ENCODE measurements around the gene FIBP.
A peak's percentile ranks its signal among the peaks of the same experiment; 100 is the strongest.

Gene FIBP

DNA sequence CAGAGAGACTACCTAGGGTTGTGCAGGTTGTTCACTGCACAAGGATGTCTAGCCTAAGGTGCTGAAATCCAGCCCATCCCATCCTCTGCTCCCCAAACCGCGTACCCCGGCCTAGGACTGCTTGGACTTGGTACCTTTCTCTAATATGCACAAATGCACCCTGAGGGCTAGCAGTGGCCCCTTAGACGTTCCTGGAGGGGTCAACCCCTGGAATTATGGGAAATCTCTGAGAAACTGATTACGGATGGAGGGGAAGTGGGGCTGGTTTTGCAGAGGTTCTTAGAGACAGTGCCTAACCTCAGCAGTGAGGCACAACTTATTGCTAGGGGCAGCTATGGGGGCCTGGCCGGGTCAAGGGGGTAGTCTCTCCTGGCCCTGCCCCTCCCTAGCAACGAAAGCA is 28.1 kb upstream of the FIBP start:
- DNase-seq (ENCODE audit: extremely low spot score): no peak
- POLR2A ChIA-PET: interaction anchor here (0.6 to 2.6 kb wide), 4 partner anchors 10 to 57 kb away, joined by 3 to 35 read pairs (median 6); partner anchors contain the start of genes CCDC85B, FIBP and MUS81
- TF ChIP-seq, protein P1, sequence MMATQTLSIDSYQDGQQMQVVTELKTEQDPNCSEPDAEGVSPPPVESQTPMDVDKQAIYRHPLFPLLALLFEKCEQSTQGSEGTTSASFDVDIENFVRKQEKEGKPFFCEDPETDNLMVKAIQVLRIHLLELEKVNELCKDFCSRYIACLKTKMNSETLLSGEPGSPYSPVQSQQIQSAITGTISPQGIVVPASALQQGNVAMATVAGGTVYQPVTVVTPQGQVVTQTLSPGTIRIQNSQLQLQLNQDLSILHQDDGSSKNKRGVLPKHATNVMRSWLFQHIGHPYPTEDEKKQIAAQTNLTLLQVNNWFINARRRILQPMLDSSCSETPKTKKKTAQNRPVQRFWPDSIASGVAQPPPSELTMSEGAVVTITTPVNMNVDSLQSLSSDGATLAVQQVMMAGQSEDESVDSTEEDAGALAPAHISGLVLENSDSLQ (IDR thresholded peaks at IDR 0.05): no peak
- no peak for TF ChIP-seq LEF1 (IDR thresholded peaks at IDR 0.05; ENCODE audit: borderline replicate concordance)
- TF ChIP-seq FOXA1 (IDR thresholded peaks at IDR 0.05): no peak
- TF ChIP-seq SUZ12 (IDR thresholded peaks at IDR 0.05): no peak
- TF ChIP-seq ZNF384 (IDR thresholded peaks at IDR 0.05): no peak
- no peak for TF ChIP-seq FOXK2 (IDR thresholded peaks at IDR 0.05)
- no peak for TF ChIP-seq ELF4 (IDR thresholded peaks at IDR 0.05)
- TF ChIP-seq BHLHE40 (IDR thresholded peaks at IDR 0.05; ENCODE audit: borderline replicate concordance): no peak
- no peak for TF ChIP-seq SP1 (IDR thresholded peaks at IDR 0.05)
- CTCF ChIA-PET: interaction anchor here (0.8 to 1.6 kb wide), 4 partner anchors 25 to 31 kb away, joined by 3 to 6 read pairs (median 4); partner anchors contain the start of gene FIBP

DNA sequence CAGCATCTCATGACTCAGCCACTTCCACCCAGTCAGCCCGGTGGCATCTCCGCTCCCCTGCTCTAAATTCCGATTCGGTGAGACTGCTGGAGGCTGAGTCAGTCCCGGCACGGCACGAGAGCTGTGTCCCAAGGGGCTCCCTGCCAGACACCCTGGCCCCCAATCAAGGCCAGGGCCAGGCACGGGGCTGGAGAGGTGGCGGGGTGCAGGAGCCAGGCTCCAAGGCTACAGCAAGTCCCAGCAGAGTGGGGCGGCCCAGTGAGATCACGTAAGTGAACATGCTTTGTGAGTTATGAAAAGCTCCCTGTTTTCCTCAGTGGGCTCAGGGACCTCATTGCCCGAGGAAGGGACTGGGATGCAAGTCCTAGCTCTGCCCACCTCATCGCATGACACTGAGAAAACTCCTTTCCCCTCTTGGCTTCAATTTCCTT is 27.6 kb upstream of the FIBP start:
- no peak for TF ChIP-seq ZNF384 (IDR thresholded peaks at IDR 0.05)
- DNase-seq (ENCODE audit: extremely low spot score): no peak
- CTCF ChIA-PET: interaction anchor here (0.8 to 1.6 kb wide), 4 partner anchors 25 to 31 kb away, joined by 3 to 6 read pairs (median 4); partner anchors contain the start of gene FIBP
- POLR2A ChIA-PET: interaction anchor here (0.6 to 2.6 kb wide), 4 partner anchors 9 to 56 kb away, joined by 3 to 35 read pairs (median 6); partner anchors contain the start of genes CCDC85B, FIBP and MUS81

DNA sequence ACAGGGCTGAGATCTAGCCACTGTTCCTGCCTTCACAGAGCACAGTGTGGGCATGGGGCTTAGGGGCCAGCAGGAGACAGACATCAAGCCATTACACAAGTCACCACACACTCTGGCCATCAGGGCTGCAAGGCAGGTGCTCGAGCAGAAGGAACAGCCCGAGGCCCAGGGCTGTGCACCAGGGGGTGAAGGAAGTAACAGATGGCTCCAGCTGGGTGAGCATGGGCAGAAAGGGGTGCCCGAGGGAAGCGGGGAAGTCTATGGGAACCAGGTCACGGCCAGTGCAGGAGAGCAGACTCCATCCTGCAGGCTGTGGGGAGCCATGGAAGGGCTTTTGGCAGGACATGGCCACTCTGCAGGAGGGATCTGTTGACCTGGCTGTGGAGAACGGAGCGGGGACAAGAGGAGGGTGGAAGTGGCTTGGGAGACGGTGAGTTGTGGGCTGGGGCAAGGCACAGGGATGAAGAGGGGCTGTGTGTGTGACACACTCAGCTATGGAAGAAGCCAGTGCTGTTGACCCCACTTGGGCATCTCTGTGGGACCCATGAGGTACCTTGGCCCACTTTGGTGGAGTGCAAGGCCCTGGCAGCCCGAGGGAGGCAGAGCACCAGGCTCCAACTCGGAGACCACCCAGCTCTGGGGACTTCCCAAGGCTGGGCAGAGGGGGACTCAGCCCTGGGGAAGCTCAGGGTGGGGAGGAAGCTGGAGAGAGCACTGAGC is 27.0 kb upstream of the FIBP start:
- no peak for DNase-seq (ENCODE audit: extremely low spot score)
- TF ChIP-seq ELF4 (IDR thresholded peaks at IDR 0.05) (no peak), ZNF384 (IDR thresholded peaks at IDR 0.05) (no peak), FOXK2 (IDR thresholded peaks at IDR 0.05) (no peak), FOXM1 (IDR thresholded peaks at IDR 0.05; ENCODE audit: borderline replicate concordance) (no peak), ARNT (IDR thresholded peaks at IDR 0.05) (no peak), SUZ12 (IDR thresholded peaks at IDR 0.05) (no peak), CTBP1 (IDR thresholded peaks at IDR 0.05; ENCODE audit: borderline replicate concordance) (no peak), L3MBTL2 (conservative IDR thresholded peaks at IDR 0.05) (no peak), LEF1 (IDR thresholded peaks at IDR 0.05; ENCODE audit: borderline replicate concordance) (no peak), FOXA1 (IDR thresholded peaks at IDR 0.05) (no peak)
- CTCF ChIA-PET: interaction anchor here (0.8 to 1.6 kb wide), 4 partner anchors 24 to 30 kb away, joined by 3 to 6 read pairs (median 4); partner anchors contain the start of gene FIBP
- POLR2A ChIA-PET: interaction anchor here (0.6 to 2.6 kb wide), 6 partner anchors 9 to 1510 kb away, joined by 3 to 35 read pairs (median 4); partner anchors contain the start of genes CCDC85B, FIBP and MUS81

DNA sequence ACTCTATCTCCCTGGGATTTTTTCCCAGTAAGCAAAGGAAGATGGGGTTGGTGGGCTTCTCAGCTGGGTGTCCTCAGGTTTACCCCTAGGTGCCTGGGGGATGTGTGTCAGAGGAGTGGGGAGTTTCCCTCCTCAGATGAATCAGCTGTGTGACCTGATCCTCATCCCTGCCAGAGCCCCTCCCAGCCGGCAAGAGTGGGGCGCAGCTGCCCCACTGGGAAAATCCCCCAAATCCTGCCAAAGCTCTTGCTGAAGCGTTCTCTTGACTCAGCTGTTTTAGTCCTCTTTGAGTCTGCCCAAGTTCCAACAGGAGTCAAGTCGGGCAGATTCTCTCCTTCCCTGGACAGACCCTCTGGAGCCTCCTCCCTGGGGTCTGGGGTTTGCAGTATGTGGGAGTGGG is 24.6 kb upstream of the FIBP start:
- POLR2A ChIA-PET: interaction anchor here (1.4 to 3.6 kb wide), 2 partner anchors 11 to 23 kb away, joined by 4 to 46 read pairs; partner anchors contain the start of genes CCDC85B and FIBP

DNA sequence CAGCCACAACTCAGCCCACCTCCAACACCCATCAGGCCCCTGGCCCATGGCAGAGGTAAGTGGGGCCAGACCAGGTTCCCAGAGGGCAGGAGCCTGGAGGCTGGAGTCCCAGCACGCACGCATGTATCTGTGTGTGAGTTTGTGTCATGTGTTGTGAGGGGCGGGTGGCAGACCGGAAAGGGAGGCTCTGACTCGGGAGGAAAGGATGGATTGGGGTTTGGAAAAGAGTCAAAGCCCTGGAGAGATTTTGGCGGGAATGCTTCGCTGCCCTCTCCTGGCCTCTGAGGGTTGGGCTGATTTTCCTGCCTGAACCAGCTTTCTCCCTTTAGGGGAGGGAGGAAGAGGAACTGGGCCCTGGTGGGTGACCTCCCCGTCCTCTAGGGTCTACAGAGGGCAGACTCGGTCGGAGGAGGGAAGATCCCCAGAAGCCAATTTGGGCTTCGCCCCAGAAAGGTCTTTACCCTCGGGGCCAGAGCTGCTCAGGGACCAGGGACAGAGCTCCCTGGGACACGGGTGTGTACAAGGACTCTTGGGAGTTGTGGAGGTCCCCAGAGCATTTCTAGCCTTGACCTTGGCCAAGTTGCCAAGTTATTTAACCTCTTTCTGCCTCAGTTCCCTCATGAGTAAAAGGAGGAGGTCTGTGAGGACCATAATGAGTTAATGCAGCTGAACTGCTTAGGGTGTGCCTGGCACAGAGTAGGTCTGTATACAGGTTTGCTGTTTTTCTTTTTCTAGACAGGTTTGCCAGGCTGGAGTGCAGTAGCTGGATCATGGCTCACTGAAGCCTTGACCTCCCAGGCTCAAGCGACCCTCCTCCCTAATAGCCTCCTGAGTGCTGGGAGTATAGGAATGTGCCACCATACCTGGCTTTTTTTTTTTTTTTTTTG is 23.7 kb upstream of the FIBP start:
- peak; percentile 68 for DNase-seq (ENCODE audit: extremely low spot score)
- TF ChIP-seq FOXA1 (IDR thresholded peaks at IDR 0.05): no peak
- TF ChIP-seq L3MBTL2 (conservative IDR thresholded peaks at IDR 0.05): peak; percentile 69
- no peak for TF ChIP-seq CTBP1 (IDR thresholded peaks at IDR 0.05; ENCODE audit: borderline replicate concordance)
- TF ChIP-seq LEF1 (IDR thresholded peaks at IDR 0.05; ENCODE audit: borderline replicate concordance): no peak
- ChIA-PET POLR2A (interaction anchor here (0.7 to 3.6 kb wide), 8 partner anchors 10 to 53 kb away, joined by 3 to 46 read pairs (median 4); partner anchors contain the start of genes CCDC85B and FIBP), CTCF (interaction anchor here (2.1 to 3.0 kb wide), 2 partner anchors 22 to 27 kb away, joined by 8 to 26 read pairs; partner anchors contain the start of genes CCDC85B and FIBP)

More for the DNA sequence above, 24.6 kb upstream of the FIBP start:
- DNase-seq (ENCODE audit: extremely low spot score): no peak
- CTCF ChIA-PET: interaction anchor here (0.6 to 3.0 kb wide), 3 partner anchors 23 to 147 kb away, joined by 3 to 26 read pairs (median 8); partner anchors contain the start of genes CCDC85B and FIBP
- TF ChIP-seq NFRKB (IDR thresholded peaks at IDR 0.05): no peak
- TF ChIP-seq SP1 (IDR thresholded peaks at IDR 0.05): no peak

DNA sequence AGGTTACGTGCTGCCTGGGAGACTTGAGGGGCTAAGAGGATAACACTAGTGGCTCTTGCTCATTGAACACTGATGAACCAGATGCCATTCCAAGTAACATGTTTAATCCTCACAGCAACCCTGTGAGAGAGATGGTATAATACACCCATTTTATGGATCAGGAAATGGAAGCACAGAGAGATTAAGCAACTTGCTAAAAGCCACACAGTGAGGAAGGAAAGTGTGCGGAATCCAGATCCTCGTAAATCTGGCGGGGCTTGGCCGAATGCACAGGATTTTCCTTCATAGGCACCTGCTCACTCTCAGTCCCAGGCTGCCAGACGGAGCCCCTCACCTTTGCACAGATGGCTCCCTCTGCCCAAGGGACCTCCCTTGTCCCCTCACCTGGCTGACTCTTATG is 19.6 kb upstream of the FIBP start:
- no peak for TF ChIP-seq FOXK2 (IDR thresholded peaks at IDR 0.05)
- no peak for TF ChIP-seq ZNF384 (IDR thresholded peaks at IDR 0.05)
- TF ChIP-seq SP1 (IDR thresholded peaks at IDR 0.05): no peak
- TF ChIP-seq LEF1 (IDR thresholded peaks at IDR 0.05; ENCODE audit: borderline replicate concordance): no peak
- no peak for TF ChIP-seq FOXM1 (IDR thresholded peaks at IDR 0.05; ENCODE audit: borderline replicate concordance)
- no peak for TF ChIP-seq ARNT (IDR thresholded peaks at IDR 0.05)
- TF ChIP-seq CTBP1 (IDR thresholded peaks at IDR 0.05; ENCODE audit: borderline replicate concordance): no peak
- no peak for TF ChIP-seq FOXA1 (IDR thresholded peaks at IDR 0.05)
- no peak for TF ChIP-seq NFRKB (IDR thresholded peaks at IDR 0.05)
- no peak for TF ChIP-seq HDGF (IDR thresholded peaks at IDR 0.05; ENCODE audit: borderline replicate concordance)
- TF ChIP-seq, protein P1 (IDR thresholded peaks at IDR 0.05): no peak
- no peak for TF ChIP-seq SUZ12 (IDR thresholded peaks at IDR 0.05)
- TF ChIP-seq L3MBTL2 (conservative IDR thresholded peaks at IDR 0.05): no peak
- TF ChIP-seq BHLHE40 (IDR thresholded peaks at IDR 0.05; ENCODE audit: borderline replicate concordance): no peak
- no peak for TF ChIP-seq ELF4 (IDR thresholded peaks at IDR 0.05)
- no peak for TF ChIP-seq TARDBP (IDR thresholded peaks at IDR 0.05)
- POLR2A ChIA-PET: interaction anchor here (6.2 kb wide), 1 partner anchor 18 kb away, joined by 25 read pairs; the partner anchor contains the start of genes CCDC85B and FIBP
- CTCF ChIA-PET: no interaction called here
- DNase-seq (ENCODE audit: extremely low spot score): no peak

All from HEK293T (cell line).